Calu3 (cell line): Measurements from ENCODE around the gene VIPR2. TPM values are rescaled to one million over a fixed set of nuclear protein-coding genes. Genes with fewer than 3 reads are reported as not detected.
"Not testable (repeated sequence)": the region's sequence is repeated elsewhere in the genome, so short reads cannot be mapped to it uniquely, and the experiment has no call there.

Experiments used
- BruUV-seq: library from RNA; stranded (reverse); fragments of 400-500 nt; replicated peaks from 2 replicates; lab custom pipeline; 2021; lab: Mats Ljungman, UMichigan
- CTCF ChIA-PET: fragments of 300-600 bp; sonication (Branson Sonifier 250); formaldehyde crosslinking; loops from one replicate; lab custom pipeline; 2022; ENCODE audit warnings: antibody characterized with exemption; lab: Charles Lee
- DNase-seq: peaks from one replicate; pipeline ENCODE4 v3.0.0; 2022
- H3K27ac Mint-ChIP-seq: one replicate; pipeline ENCODE4 v1.8.0; 2022; ENCODE audit warnings: mixed read lengths; ENCODE audit not compliant: unreplicated experiment
- H3K27me3 Mint-ChIP-seq: one replicate; pipeline ENCODE4 v1.8.0; 2022; ENCODE audit warnings: mixed read lengths; ENCODE audit not compliant: unreplicated experiment
- H3K36me3 Mint-ChIP-seq: one replicate; pipeline ENCODE4 v1.8.0; 2022; ENCODE audit warnings: mild to moderate bottlenecking, moderate library complexity, mixed read lengths; ENCODE audit not compliant: insufficient read depth, unreplicated experiment
- H3K4me1 Mint-ChIP-seq: one replicate; pipeline ENCODE4 v1.8.0; 2022; ENCODE audit warnings: mild to moderate bottlenecking, low read depth, mixed read lengths; ENCODE audit not compliant: unreplicated experiment
- H3K4me3 Mint-ChIP-seq: one replicate; pipeline ENCODE4 v1.8.0; 2022; ENCODE audit warnings: mild to moderate bottlenecking, low read depth, moderate library complexity, mixed read lengths; ENCODE audit not compliant: unreplicated experiment
- H3K9me3 Mint-ChIP-seq: one replicate; pipeline ENCODE4 v1.8.0; 2022; ENCODE audit warnings: low read depth, mixed read lengths; ENCODE audit not compliant: unreplicated experiment
- intact Hi-C: fragments of 100-400 bp; cut with micrococcal nuclease; formaldehyde crosslinking; loops from one replicate; pipeline ENCODE4 v1.10.0; 2022; ENCODE audit not compliant: unreplicated experiment
- total RNA-seq: library from RNA; stranded (reverse); gene quantifications from 2 replicates; pipeline ENCODE4 v1.2.3, GENCODE V29; 2022
- TF ChIP-seq, protein P1 (sequence below): fragments of 200-600 bp; IDR thresholded peaks from one replicate; pipeline ENCODE4 v1.8.0; 2022; ENCODE audit warnings: antibody characterized with exemption; ENCODE audit not compliant: unreplicated experiment

VIPR2 gene
- total RNA-seq, 1 experiment from 2014 or later = not detected

DNA sequence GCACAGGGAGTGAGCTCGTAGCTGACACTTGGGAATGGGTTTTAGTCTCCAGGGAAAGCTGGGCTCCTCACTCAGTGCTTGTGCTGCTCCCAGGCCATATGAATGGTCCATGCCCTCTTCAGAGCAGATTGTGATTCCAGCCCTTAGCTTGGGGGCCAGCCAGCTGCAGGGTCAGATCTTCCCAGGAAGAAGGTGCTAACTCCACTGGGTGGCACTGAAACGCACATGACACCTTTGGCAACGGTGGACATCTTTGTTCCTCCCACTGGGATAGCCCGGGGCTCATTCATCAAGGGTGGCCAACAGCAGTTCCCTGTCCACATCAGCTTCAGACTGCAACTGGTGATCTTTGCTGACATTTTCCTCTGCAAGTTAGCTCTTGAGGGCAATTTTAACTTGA lies 159.1 kb downstream of the VIPR2 start:
- Mint-ChIP-seq H3K4me1 (no peaks in the 10 kb centered on the region), H3K4me3 (no peak overlapping the region), H3K27ac (no peak overlapping the region), H3K27me3 (no peaks in the 10 kb centered on the region), H3K36me3 (no peaks in the 10 kb centered on the region), H3K9me3 (peaks cover 9% of the 10 kb centered on the region)
- TF ChIP-seq, protein P1, sequence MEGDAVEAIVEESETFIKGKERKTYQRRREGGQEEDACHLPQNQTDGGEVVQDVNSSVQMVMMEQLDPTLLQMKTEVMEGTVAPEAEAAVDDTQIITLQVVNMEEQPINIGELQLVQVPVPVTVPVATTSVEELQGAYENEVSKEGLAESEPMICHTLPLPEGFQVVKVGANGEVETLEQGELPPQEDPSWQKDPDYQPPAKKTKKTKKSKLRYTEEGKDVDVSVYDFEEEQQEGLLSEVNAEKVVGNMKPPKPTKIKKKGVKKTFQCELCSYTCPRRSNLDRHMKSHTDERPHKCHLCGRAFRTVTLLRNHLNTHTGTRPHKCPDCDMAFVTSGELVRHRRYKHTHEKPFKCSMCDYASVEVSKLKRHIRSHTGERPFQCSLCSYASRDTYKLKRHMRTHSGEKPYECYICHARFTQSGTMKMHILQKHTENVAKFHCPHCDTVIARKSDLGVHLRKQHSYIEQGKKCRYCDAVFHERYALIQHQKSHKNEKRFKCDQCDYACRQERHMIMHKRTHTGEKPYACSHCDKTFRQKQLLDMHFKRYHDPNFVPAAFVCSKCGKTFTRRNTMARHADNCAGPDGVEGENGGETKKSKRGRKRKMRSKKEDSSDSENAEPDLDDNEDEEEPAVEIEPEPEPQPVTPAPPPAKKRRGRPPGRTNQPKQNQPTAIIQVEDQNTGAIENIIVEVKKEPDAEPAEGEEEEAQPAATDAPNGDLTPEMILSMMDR = no peak
- DNase-seq = no peak
- CTCF ChIA-PET = interaction anchor here (0.8 kb wide), 1 partner anchor 8 kb away, joined by 3 read pairs; no protein-coding TSS in a partner anchor
- intact Hi-C loops = no loop called here
- no TSS peak for BruUV-seq

DNA sequence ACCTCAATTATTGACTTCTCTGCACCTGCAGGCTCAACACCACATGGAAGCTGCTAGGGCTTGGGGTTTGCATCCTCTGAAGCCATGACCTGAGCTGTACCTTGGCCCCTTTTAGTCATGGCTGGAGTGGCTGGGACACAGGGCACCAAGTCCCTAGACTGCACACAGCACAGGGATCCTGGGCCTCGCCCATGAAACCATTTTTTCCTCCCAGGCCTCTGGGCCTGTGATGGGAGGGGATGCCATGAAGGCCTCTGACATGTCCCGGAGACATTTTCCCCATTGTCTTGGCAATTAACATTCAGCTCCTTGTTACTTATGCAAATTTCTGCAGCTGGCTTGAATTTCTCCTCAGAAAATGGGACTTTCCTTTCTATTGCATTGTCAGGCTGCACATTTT lies 160.7 kb downstream of the VIPR2 start:
- H3K36me3 Mint-ChIP-seq, H3K4me3 Mint-ChIP-seq, BruUV-seq, CTCF ChIA-PET, H3K27me3 Mint-ChIP-seq, H3K4me1 Mint-ChIP-seq, H3K27ac Mint-ChIP-seq, H3K9me3 Mint-ChIP-seq, intact Hi-C loops, DNase-seq: not testable (repeated sequence)

DNA sequence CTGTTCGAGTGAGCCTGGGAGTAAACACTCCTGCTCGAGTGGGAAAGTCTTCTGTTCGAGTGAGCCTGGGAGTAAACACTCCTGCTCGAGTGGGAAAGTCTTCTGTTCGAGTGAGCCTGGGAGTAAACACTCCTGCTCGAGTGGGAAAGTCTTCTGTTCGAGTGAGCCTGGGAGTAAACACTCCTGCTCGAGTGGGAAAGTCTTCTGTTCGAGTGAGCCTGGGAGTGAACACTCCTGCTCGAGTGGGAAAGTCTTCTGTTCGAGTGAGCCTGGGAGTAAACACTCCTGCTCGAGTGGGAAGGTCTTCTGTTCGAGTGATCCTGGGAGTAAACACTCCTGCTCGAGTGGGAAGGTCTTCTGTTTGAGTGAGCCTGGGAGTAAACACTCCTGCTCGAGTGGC lies 162.6 kb downstream of the VIPR2 start:
- H3K4me3 Mint-ChIP-seq, CTCF ChIA-PET, BruUV-seq, H3K27me3 Mint-ChIP-seq, H3K36me3 Mint-ChIP-seq, DNase-seq, H3K9me3 Mint-ChIP-seq, intact Hi-C loops, H3K27ac Mint-ChIP-seq, H3K4me1 Mint-ChIP-seq: not testable (repeated sequence)

DNA sequence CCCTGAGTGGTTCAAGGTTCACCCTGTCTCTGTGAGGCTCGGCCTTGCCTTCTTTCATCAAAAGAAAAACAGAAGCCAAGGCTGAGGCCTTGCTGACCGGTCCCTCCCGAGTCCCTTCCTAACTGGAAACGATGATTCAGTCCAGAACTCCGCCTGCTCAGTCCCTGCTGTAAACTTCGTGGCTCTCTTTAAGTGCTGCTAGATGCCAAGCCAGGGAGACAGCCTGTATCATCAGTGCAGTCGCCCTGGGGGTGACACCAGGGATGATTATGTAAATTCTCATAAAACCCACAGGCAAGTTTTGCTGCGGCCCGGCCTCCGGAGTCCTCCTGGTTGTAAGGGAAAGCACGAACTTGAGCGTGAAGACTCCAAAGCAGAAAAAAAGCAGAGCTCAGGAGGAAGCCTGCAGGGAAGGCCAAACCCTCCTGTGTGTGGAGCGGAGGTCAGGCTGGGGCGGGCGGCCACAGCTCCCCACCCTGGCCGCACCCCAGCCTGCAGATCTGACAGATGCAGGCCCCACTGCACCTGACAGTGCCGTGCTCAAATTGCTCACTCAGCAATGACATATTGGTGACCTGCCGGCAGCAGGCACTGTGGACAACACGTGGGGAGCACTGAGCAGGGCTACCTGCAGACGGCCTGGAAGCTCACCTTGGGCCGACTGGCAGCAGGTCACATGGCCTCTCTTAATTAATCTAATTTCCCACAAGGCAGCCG lies 164.9 kb downstream of the VIPR2 start:
- H3K36me3 Mint-ChIP-seq = peaks cover 6% of the 10 kb centered on the region
- intact Hi-C loops = no loop called here
- no peak overlapping the region for H3K27ac Mint-ChIP-seq
- no peak overlapping the region for H3K4me3 Mint-ChIP-seq
- BruUV-seq = no TSS peak
- DNase-seq = no peak
- CTCF ChIA-PET = interaction anchor here (0.6 kb wide), 1 partner anchor 1327 kb away, joined by 3 read pairs; no protein-coding TSS in a partner anchor
- peaks cover 8% of the 10 kb centered on the region for H3K4me1 Mint-ChIP-seq
- TF ChIP-seq, protein P1 = no peak
- peaks cover 9% of the 10 kb centered on the region for H3K9me3 Mint-ChIP-seq
- H3K27me3 Mint-ChIP-seq = no peaks in the 10 kb centered on the region

DNA sequence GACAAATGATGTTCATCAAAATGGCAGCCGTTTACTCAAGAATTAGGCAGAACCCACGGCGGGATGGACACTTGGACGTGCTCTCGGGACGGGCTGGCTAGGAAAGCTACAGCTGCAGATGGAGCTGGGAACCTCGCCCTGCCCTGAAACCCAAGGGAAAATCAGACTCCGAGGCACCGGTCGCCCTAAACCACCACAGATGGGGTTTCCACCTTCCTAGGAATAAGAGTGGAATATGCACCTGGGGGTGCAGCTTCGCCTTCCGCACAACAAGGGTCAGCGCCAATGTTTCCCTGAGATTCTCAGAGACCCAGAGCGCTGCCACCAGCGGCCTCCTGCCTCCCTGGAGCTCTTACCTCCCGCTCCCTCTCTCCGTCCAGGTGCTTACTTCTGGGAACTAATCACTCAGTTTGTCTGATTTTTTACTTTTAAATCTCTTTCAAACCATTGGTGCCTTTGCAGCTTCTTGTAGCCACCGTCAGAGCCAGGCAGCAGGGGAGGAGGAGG lies 165.6 kb downstream of the VIPR2 start:
- H3K9me3 Mint-ChIP-seq = peaks cover 4% of the 10 kb centered on the region
- BruUV-seq = no TSS peak
- peaks cover 8% of the 10 kb centered on the region for H3K4me1 Mint-ChIP-seq
- no peaks in the 10 kb centered on the region for H3K27me3 Mint-ChIP-seq
- intact Hi-C loops = no loop called here
- TF ChIP-seq, protein P1 = no peak
- H3K27ac Mint-ChIP-seq = no peak overlapping the region
- CTCF ChIA-PET = interaction anchor here (0.6 kb wide), 1 partner anchor 1326 kb away, joined by 3 read pairs; no protein-coding TSS in a partner anchor
- peaks cover 6% of the 10 kb centered on the region for H3K36me3 Mint-ChIP-seq
- no peak overlapping the region for H3K4me3 Mint-ChIP-seq
- DNase-seq = no peak
